AG08396 (cell line): ENCODE data around the gene NSMF.

Experiments used
- DNase-seq: peaks from one replicate; pipeline ENCODE4 v3.0.0; 2012; ENCODE audit warnings: low spot score, mixed read lengths

Gene NSMF

GRCh38 chr9:137492464-137493363, 33.6 kb upstream of the NSMF start:
- peak; percentile 34 for DNase-seq

- DNase-seq: no peak
These were observed 32.8 kb upstream of the NSMF start for GRCh38 chr9:137491735-137492432.

- DNase-seq: no peak
These were observed 31.5 kb upstream of the NSMF start for GRCh38 chr9:137490532-137491186.

- no peak for DNase-seq
These were observed 29.8 kb upstream of the NSMF start for GRCh38 chr9:137488906-137489305.

GRCh38 chr9:137488327-137488653, 29.2 kb upstream of the NSMF start:
- DNase-seq: no peak

- DNase-seq: no peak
These were observed 28.6 kb upstream of the NSMF start for GRCh38 chr9:137487454-137488326.

GRCh38 chr9:137486545-137487453, 27.7 kb upstream of the NSMF start:
- no peak for DNase-seq

GRCh38 chr9:137486141-137486490, 27.0 kb upstream of the NSMF start:
- DNase-seq: no peak

GRCh38 chr9:137485343-137486140, 26.4 kb upstream of the NSMF start:
- DNase-seq: no peak

- DNase-seq: no peak
These were observed 25.6 kb upstream of the NSMF start for GRCh38 chr9:137484551-137485315.

GRCh38 chr9:137482094-137482781, 23.1 kb upstream of the NSMF start:
- peak; percentile 84 for DNase-seq

- DNase-seq: no peak
These were observed 21.9 kb upstream of the NSMF start for GRCh38 chr9:137480686-137481683.

GRCh38 chr9:137479892-137480685, 21.0 kb upstream of the NSMF start:
- DNase-seq: no peak

- DNase-seq: no peak
These were observed 20.1 kb upstream of the NSMF start for GRCh38 chr9:137478962-137479861.

- DNase-seq: no peak
These were observed 19.5 kb upstream of the NSMF start for GRCh38 chr9:137478613-137478961.
